ENCODE measurements around the gene LRMDA. TPM values are rescaled to one million over a fixed set of nuclear protein-coding genes. Genes with fewer than 3 reads are reported as not detected.
A peak's percentile ranks its signal among the peaks of the same experiment; 100 is the strongest.

The LRMDA gene
- total and polyA plus RNA-seq, 2 of the 8 experiments (the other 6 are each of a cell fraction or from before 2014, with no cell fraction given): 0.86 to 2.8 TPM

GRCh38 chr10:75858339-75858738 is 426.9 kb downstream of the LRMDA start:
- no peaks in the 10 kb centered on the region for H3K9me3 ChIP-seq (ENCODE audit: insufficient read depth in 2 of 2, low read depth in 1 of 2, low read length in 1 of 2)
- H4K20me1 ChIP-seq (replicated peaks in 1 of 2; ENCODE audit: control insufficient read depth in 1 of 2, insufficient read depth in 2 of 2, low read length in 2 of 2): no peaks in the 10 kb centered on the region
- H3K79me2 ChIP-seq (ENCODE audit: control insufficient read depth in 1 of 2, insufficient read depth in 2 of 2, low read length in 2 of 2): no peaks in the 10 kb centered on the region
- H2AFZ ChIP-seq (ENCODE audit: low read length): no peak overlapping the region
- H4K5ac ChIP-seq (ENCODE audit: insufficient read length, low read depth, low read length): no peak overlapping the region
- peak overlapping the region in 1 of 2 experiments; percentile 4; a peak in 1 of 4 replicates for H3K4me2 ChIP-seq (ENCODE audit: insufficient read depth in 1 of 2, low read depth in 2 of 2, low read length in 2 of 2)
- peak; percentile 28; the same call in 1 of the 2 replicates for TF ChIP-seq E2F6 (IDR thresholded peaks at IDR 0.05)
- TF ChIP-seq, protein P1, sequence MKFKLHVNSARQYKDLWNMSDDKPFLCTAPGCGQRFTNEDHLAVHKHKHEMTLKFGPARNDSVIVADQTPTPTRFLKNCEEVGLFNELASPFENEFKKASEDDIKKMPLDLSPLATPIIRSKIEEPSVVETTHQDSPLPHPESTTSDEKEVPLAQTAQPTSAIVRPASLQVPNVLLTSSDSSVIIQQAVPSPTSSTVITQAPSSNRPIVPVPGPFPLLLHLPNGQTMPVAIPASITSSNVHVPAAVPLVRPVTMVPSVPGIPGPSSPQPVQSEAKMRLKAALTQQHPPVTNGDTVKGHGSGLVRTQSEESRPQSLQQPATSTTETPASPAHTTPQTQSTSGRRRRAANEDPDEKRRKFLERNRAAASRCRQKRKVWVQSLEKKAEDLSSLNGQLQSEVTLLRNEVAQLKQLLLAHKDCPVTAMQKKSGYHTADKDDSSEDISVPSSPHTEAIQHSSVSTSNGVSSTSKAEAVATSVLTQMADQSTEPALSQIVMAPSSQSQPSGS (IDR thresholded peaks at IDR 0.05; ENCODE audit: low read length): no peak
- TF ChIP-seq, protein P2, sequence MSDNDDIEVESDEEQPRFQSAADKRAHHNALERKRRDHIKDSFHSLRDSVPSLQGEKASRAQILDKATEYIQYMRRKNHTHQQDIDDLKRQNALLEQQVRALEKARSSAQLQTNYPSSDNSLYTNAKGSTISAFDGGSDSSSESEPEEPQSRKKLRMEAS (IDR thresholded peaks at IDR 0.05): 0 out of 2 replicates have a peak, but pooled peaks have one; percentile 33
- no peak for TF ChIP-seq NANOG (IDR thresholded peaks at IDR 0.05; ENCODE audit: insufficient read depth, low read depth, low read length, poor library complexity, severe bottlenecking)
- no peak overlapping the region; the same call in 1 of the 2 replicates for H2BK20ac ChIP-seq (ENCODE audit: low read length)
- no peaks in the 10 kb centered on the region for H3K27me3 ChIP-seq (replicated peaks in 1 of 4; ENCODE audit: control insufficient read depth in 3 of 4, extremely low read depth in 1 of 4, insufficient read depth in 3 of 4, low read length in 3 of 4)
- peak overlapping the region; percentile 61; the same call in 1 of the 2 replicates for H2BK5ac ChIP-seq (ENCODE audit: low read depth, low read length)
- 93% methylated on average over 1 of the region's 1 CpG; no CpG with 5 or more reads in 1 of the 2 experiments for WGBS, 2 experiments (ENCODE audit: extremely low coverage in 1 of 2, insufficient coverage in 1 of 2, insufficient read length in 1 of 2, insufficient replicate concordance in 2 of 2, low coverage in 1 of 2, low lambda C conversion rate in 2 of 2, missing lambda C conversion rate in 1 of 2)
- no peak overlapping the region for H2BK15ac ChIP-seq (ENCODE audit: low read length)
- no peak overlapping the region for H3K56ac ChIP-seq (replicated peaks; ENCODE audit: insufficient read length, low read depth, low read length)
- ChIA-PET POLR2A (ENCODE audit: partially characterized antibody) (interaction anchor here (1.7 kb wide), 1 partner anchor 13 kb away, joined by 5 read pairs; no protein-coding TSS in a partner anchor), CTCF (ENCODE audit: partially characterized antibody) (interaction anchor here (1.0 kb wide), 1 partner anchor 9 kb away, joined by 4 read pairs; no protein-coding TSS in a partner anchor)
- peak; percentile 73 for FAIRE-seq
- H3K23me2 ChIP-seq (ENCODE audit: low read depth, low read length): no peaks in the 10 kb centered on the region; the same call in 1 of the 2 replicates
- H2AK5ac ChIP-seq (ENCODE audit: low read depth, low read length): no peak overlapping the region
- H3K36me3 ChIP-seq (ENCODE audit: control insufficient read depth in 2 of 4, insufficient read depth in 4 of 4, low read length in 3 of 4): no peaks in the 10 kb centered on the region
- no peak overlapping the region for H3K14ac ChIP-seq (ENCODE audit: insufficient read length)
- no peak overlapping the region for H3K23ac ChIP-seq (ENCODE audit: insufficient read length)
- peaks cover 8 to 10% (median 9%) of the 10 kb centered on the region in 4 experiments for H3K4me1 ChIP-seq (replicated peaks in 1 of 4; ENCODE audit: control insufficient read depth in 3 of 4, insufficient read depth in 4 of 4, low read length in 3 of 4)
- DNase-seq (ENCODE audit: low read depth in 1 of 2, low spot score in 2 of 2): no peak
- no peak overlapping the region for H4K8ac ChIP-seq (ENCODE audit: extremely low read depth, insufficient read depth, low read length)
- H2BK12ac ChIP-seq (ENCODE audit: low read depth, low read length): no peak overlapping the region
- no peaks in the 10 kb centered on the region for H3K79me1 ChIP-seq (ENCODE audit: low read depth, low read length)
- no peak overlapping the region for H3K4me3 ChIP-seq (ENCODE audit: extremely low read depth in 1 of 4, insufficient read depth in 2 of 4, low read depth in 3 of 4, low read length in 4 of 4)
- H3K18ac ChIP-seq (ENCODE audit: extremely low read depth, low read length): peak overlapping the region; percentile 85
- H3K27ac ChIP-seq (ENCODE audit: low read depth, low read length): no peak overlapping the region
- peak overlapping the region; percentile 31 for H4K91ac ChIP-seq (replicated peaks; ENCODE audit: insufficient read length, low read length)
- peak overlapping the region; percentile 2 for H2BK120ac ChIP-seq (replicated peaks; ENCODE audit: low read depth, low read length)
- H3K4ac ChIP-seq (replicated peaks; ENCODE audit: insufficient read length, low read depth, low read length): no peak overlapping the region
- H3K9ac ChIP-seq (replicated peaks in 1 of 4; ENCODE audit: extremely low read depth in 1 of 4, low read depth in 3 of 4, low read length in 3 of 4): no peak overlapping the region
